HepG2 (cell line): Measurements from ENCODE around the gene NOCT. TPM values are rescaled to one million over a fixed set of nuclear protein-coding genes. Genes with fewer than 3 reads are reported as not detected.
A peak's percentile ranks its signal among the peaks of the same experiment; 100 is the strongest.

ENCODE experiments used
- ATAC-seq: fragments of 200-7000 bp; cut with Tn5 transposase; 3 replicates; pipeline ENCODE4 v1.9.1; 2020; ENCODE audit warnings: mild to moderate bottlenecking, moderate library complexity
- BruUV-seq: library from RNA; stranded (reverse); fragments of 400-500 nt; replicated peaks from 2 replicates; lab custom pipeline; 2021; lab: Mats Ljungman, UMichigan
- CTCF ChIA-PET: fragments of 300-600 bp; formaldehyde crosslinking; extraction: SDS; loops from one replicate; lab custom pipeline; 2021; ENCODE audit warnings: low total read pairs, inconsistent platforms, low intra/inter-chr PET ratio; lab: Yijun Ruan, JAX
- POLR2A ChIA-PET: fragments of 350-600 bp; sonication (Branson Sonifier 250); formaldehyde crosslinking; loops from one replicate; lab custom pipeline; 2020; ENCODE audit warnings: antibody characterized with exemption, inconsistent platforms; lab: Yijun Ruan, JAX
- DNase-seq: peaks from one replicate; pipeline ENCODE4 v3.0.0-alpha.2; 2015; ENCODE audit warnings: low spot score
- FAIRE-seq: peaks from 3 replicates; lab custom pipeline; 2011; peaks lifted over from hg19 to GRCh38; lab: Jason Lieb, UNC
- H2AFZ ChIP-seq: one replicate; pipeline ENCODE4 v1.6.1; 2011; ENCODE audit warnings: low read length, inconsistent platforms
- H3K27ac ChIP-seq: fragments of 300-600 bp; 3 replicates; pipeline ENCODE4 v1.8.0; 2011; ENCODE audit warnings: mixed run types, mild to moderate bottlenecking, mixed read lengths, low read length, inconsistent platforms; ENCODE audit not compliant: insufficient read depth; ENCODE audit errors: extremely low read length
- H3K27me3 ChIP-seq, 2 experiments: fragments of 200-600 bp in 1 of 2; 2 replicates in 1 of 2; 3 replicates in 1 of 2; pipeline versions ENCODE4 v1.6.0 to v1.8.0; 2011; ENCODE audit warnings: low read length in 2 of 2, mild to moderate bottlenecking in 2 of 2, moderate library complexity in 2 of 2, inconsistent platforms in 1 of 2; ENCODE audit not compliant: insufficient read depth in 2 of 2, control insufficient read depth in 1 of 2
- H3K36me3 ChIP-seq, 2 experiments: fragments of 200-600 bp in 1 of 2; replicated peaks in 1 of 2; 2 replicates in 1 of 2; 3 replicates in 1 of 2; pipeline versions ENCODE4 v1.5.1 to v1.8.0; 2011; ENCODE audit warnings: low read length in 2 of 2, inconsistent platforms in 1 of 2; ENCODE audit not compliant: insufficient read depth in 2 of 2, control insufficient read depth in 1 of 2
- H3K4me1 ChIP-seq: 2 replicates; pipeline ENCODE4 v1.5.1; 2012; ENCODE audit warnings: low read length, inconsistent platforms; ENCODE audit not compliant: insufficient read depth
- H3K4me2 ChIP-seq: 2 replicates; pipeline ENCODE4 v1.6.0; 2011; ENCODE audit warnings: low read depth, low read length, inconsistent platforms
- H3K4me3 ChIP-seq, 3 experiments: fragments of 200-600 bp in 1 of 3; sonication (generic), shearing (Covaris generic) in 1 of 3; replicated peaks in 1 of 3; 2 replicates each; pipeline ENCODE4 v1.5.1; 2011 to 2016; ENCODE audit warnings: low read length in 3 of 3, inconsistent platforms in 2 of 3, low read depth in 2 of 3, mild to moderate bottlenecking in 2 of 3, control low read depth in 1 of 3, mixed read lengths in 1 of 3; ENCODE audit not compliant: insufficient read depth in 1 of 3
- H3K79me2 ChIP-seq: one replicate; pipeline ENCODE4 v1.6.1; 2011; ENCODE audit warnings: low read length, inconsistent platforms; ENCODE audit not compliant: insufficient read depth
- H3K9ac ChIP-seq: 2 replicates; pipeline ENCODE4 v1.6.0; 2011; ENCODE audit warnings: mild to moderate bottlenecking, low read depth, low read length, inconsistent platforms; ENCODE audit not compliant: insufficient read depth
- H3K9me3 ChIP-seq: 2 replicates; pipeline ENCODE4 v1.5.1; 2012; ENCODE audit warnings: mild to moderate bottlenecking, low read length
- H4K20me1 ChIP-seq: 2 replicates; pipeline ENCODE4 v1.6.0; 2011; ENCODE audit warnings: inconsistent platforms, mild to moderate bottlenecking, low read length, moderate library complexity; ENCODE audit not compliant: insufficient read depth
- CREB1 ChIP-seq, 2 experiments: fragments of 450-650 bp in 1 of 2; IDR thresholded peaks; 2 replicates each; pipeline ENCODE4 v1.6.1; 2016 to 2017; ENCODE audit warnings: control low read depth in 1 of 2, mild to moderate bottlenecking in 1 of 2, missing compliant biosample characterization in 1 of 2, missing genetic modification characterization in 1 of 2
- CTCF ChIP-seq: sonication (generic); formaldehyde crosslinking; IDR thresholded peaks from 2 replicates; pipeline ENCODE4 v1.5.0; 2020; ENCODE audit warnings: mild to moderate bottlenecking, missing genetic modification reagents, moderate library complexity
- MAFF ChIP-seq: IDR thresholded peaks from 2 replicates; pipeline ENCODE4 v1.6.1; 2011; ENCODE audit warnings: low read depth, low read length, improper control_type of control experiment
- MAFK ChIP-seq, 2 experiments: IDR thresholded peaks in 1 of 2; conservative IDR thresholded peaks in 1 of 2; 2 replicates each; pipeline ENCODE4 v1.6.1; 2011; ENCODE audit warnings: improper control_type of control experiment in 2 of 2, low read length in 2 of 2
- SAP130 ChIP-seq: IDR thresholded peaks from 2 replicates; pipeline ENCODE4 v1.6.1; 2016; ENCODE audit warnings: low read depth
- SRSF9 ChIP-seq: fragments of 200-400 bp; formaldehyde crosslinking; IDR thresholded peaks from 2 replicates; pipeline ENCODE4 v1.6.1; 2018; ENCODE audit warnings: borderline replicate concordance, mild to moderate bottlenecking, low read depth, low read length; ENCODE audit not compliant: insufficient read depth, poor library complexity, severe bottlenecking
- SRY ChIP-seq: sonication (generic); formaldehyde crosslinking; IDR thresholded peaks from 2 replicates; pipeline ENCODE4 v1.8.0; 2022; ENCODE audit warnings: mild to moderate bottlenecking, missing genetic modification reagents
- USF2 ChIP-seq, 2 experiments: sonication (generic) in 1 of 2; formaldehyde crosslinking in 1 of 2; IDR thresholded peaks; 2 replicates each; pipeline versions ENCODE4 v1.5.1 to v1.6.1; 2011 to 2020; ENCODE audit warnings: borderline replicate concordance in 1 of 2, low read depth in 1 of 2, low read length in 1 of 2, mild to moderate bottlenecking in 1 of 2, missing genetic modification reagents in 1 of 2, moderate library complexity in 1 of 2
- ZBTB3 ChIP-seq: sonication (generic); formaldehyde crosslinking; IDR thresholded peaks from 2 replicates; pipeline ENCODE4 v1.4.0; 2020; ENCODE audit warnings: low read depth, mild to moderate bottlenecking, moderate library complexity, missing genetic modification reagents, borderline replicate concordance
- ZNF121 ChIP-seq: sonication (generic); formaldehyde crosslinking; IDR thresholded peaks from 2 replicates; pipeline ENCODE4 v1.5.0; 2020; ENCODE audit warnings: mild to moderate bottlenecking, missing genetic modification reagents
- ZNF292 ChIP-seq: sonication (generic); formaldehyde crosslinking; IDR thresholded peaks from 2 replicates; pipeline ENCODE4 v1.8.1; 2022; ENCODE audit warnings: mild to moderate bottlenecking, low read depth, missing genetic modification reagents, borderline replicate concordance
- ZNF598 ChIP-seq: sonication (generic); formaldehyde crosslinking; IDR thresholded peaks from 2 replicates; pipeline ENCODE4 v1.5.1; 2020; ENCODE audit warnings: mild to moderate bottlenecking, missing genetic modification reagents, borderline replicate concordance
- WGBS: methylation state at CpG from one replicate; pipeline ENCODE4 v1.1.6; 2017; ENCODE audit warnings: low lambda C conversion rate; 5-methylcytosine and 5-hydroxymethylcytosine counted together
- in situ Hi-C: cut with HindIII; loops from 2 replicates; pipeline ENCODE4 v1.10.0; 2017; ENCODE audit warnings: low pct_unique_long_range_greater_than_20kb; ENCODE audit not compliant: extremely low pct_ligation_motif_present
- intact Hi-C: fragments of 100-400 bp; cut with micrococcal nuclease; formaldehyde crosslinking; loops from one replicate; pipeline ENCODE4 v1.10.0; 2022; ENCODE audit not compliant: unreplicated experiment
- polyA plus RNA-seq, 8 experiments: library from polyadenylated mRNA; depleted of rRNA in 3 of 8; stranded (reverse) in 7 of 8; unstranded in 1 of 8; fragments of >200 nt; fragmentation: Illumina TruSeq in 4 of 8; extraction: Trizol in 4 of 8; gene quantifications; 2 replicates each; pipeline versions ENCODE4 v1.2.1 to v1.2.3, GENCODE V29; 2011 to 2016; ENCODE audit warnings: low read depth in 4 of 8, missing spikeins in 1 of 8, mixed read lengths in 1 of 8; ENCODE audit not compliant: insufficient read depth in 1 of 8
- total RNA-seq, 5 experiments: library from RNA; depleted of rRNA; stranded (reverse); fragments of >200 nt; fragmentation: Illumina TruSeq; extraction: Trizol; gene quantifications; 2 replicates each; pipeline ENCODE4 v1.2.3, GENCODE V29; 2016; ENCODE audit warnings: low read depth in 1 of 5

Gene NOCT
- total and polyA plus RNA-seq, 2 of the 13 experiments (the other 11 are each of a cell fraction or from before 2014, with no cell fraction given) = 3.6 to 13.1 TPM

- in situ Hi-C loops = loop anchor here (5.0 to 10.0 kb wide), 2 partner anchors 52 to 220 kb away; partner anchors contain the start of genes NAA15 and NDUFC1
- peaks cover 33% of the 10 kb centered on the region for H3K79me2 ChIP-seq
- H3K4me2 ChIP-seq = peak overlapping the region; percentile 95
- BruUV-seq = TSS peak; percentile 78
- peak overlapping the region; percentile 87 for H3K9ac ChIP-seq
- peak overlapping the region; percentile 94 for H3K27ac ChIP-seq
- 0% methylated on average over 2 of the region's 2 CpGs for WGBS
- FAIRE-seq (no peak), ATAC-seq (no peak), DNase-seq (peak; percentile 2)
- TF ChIP-seq CREB1 (IDR thresholded peaks at IDR 0.05) = no peak
- 0 out of 2 replicates have a peak, but pooled peaks have one; percentile 4 for TF ChIP-seq CREB1 (CRISPR knock-in tag; IDR thresholded peaks at IDR 0.05)
- no peak for TF ChIP-seq ZNF598
- intact Hi-C loops = loop anchor here (5.0 kb wide), 4 partner anchors 52 to 528 kb away; partner anchors contain the start of genes ELF2, NAA15 and NDUFC1
- peaks cover 21% of the 10 kb centered on the region for H4K20me1 ChIP-seq
- CTCF ChIA-PET = no interaction called here
- H3K9me3 ChIP-seq = no peaks in the 10 kb centered on the region
- H3K4me1 ChIP-seq = peaks cover 34% of the 10 kb centered on the region
- no peaks in the 10 kb centered on the region; a peak in 1 of 5 replicates for H3K27me3 ChIP-seq
- H3K36me3 ChIP-seq = no peaks in the 10 kb centered on the region
- POLR2A ChIA-PET = interaction anchor here (1.3 to 1.5 kb wide), 2 partner anchors 211 to 216 kb away, joined by 5 to 9 read pairs; partner anchors contain the start of gene NAA15
- peak overlapping the region; percentile 69 to 95 (median 71) for H3K4me3 ChIP-seq
- H2AFZ ChIP-seq = peak overlapping the region; percentile 95
These were observed 69.2 kb downstream of the NOCT start for GRCh38 chr4:139084804-139085093.

GRCh38 chr4:139085141-139085540, 69.6 kb downstream of the NOCT start:
- no TSS peak for BruUV-seq
- DNase-seq = peak; percentile 11
- in situ Hi-C loops = loop anchor here (10.0 kb wide), 1 partner anchor 220 kb away; the partner anchor contains the start of genes NAA15 and NDUFC1
- Histone ChIP-seq H3K36me3 (no peaks in the 10 kb centered on the region), H4K20me1 (peaks cover 21% of the 10 kb centered on the region), H3K4me1 (peaks cover 32% of the 10 kb centered on the region), H3K9ac (peak overlapping the region; percentile 87), H3K4me3 (peak overlapping the region; percentile 69 to 95 (median 71); a peak in 5 of 6 replicates), H3K4me2 (peak overlapping the region; percentile 95), H3K9me3 (no peaks in the 10 kb centered on the region), H3K27me3 (no peaks in the 10 kb centered on the region; a peak in 1 of 5 replicates), H3K79me2 (peaks cover 29% of the 10 kb centered on the region), H2AFZ (no peak overlapping the region), H3K27ac (peak overlapping the region; percentile 94)
- WGBS = 9% methylated on average over 5 of the region's 5 CpGs
- TF ChIP-seq CTCF (CRISPR knock-in tag) = peak; percentile 42
- TF ChIP-seq SAP130 (CRISPR knock-in tag) = 0 out of 2 replicates have a peak, but pooled peaks have one; percentile 15
- 0 out of 2 replicates have a peak, but pooled peaks have one; percentile 23 for TF ChIP-seq ZBTB3
- peak; percentile 98 for TF ChIP-seq MAFF
- TF ChIP-seq SRSF9 = no peak
- no peak for TF ChIP-seq ZNF121 (CRISPR knock-in tag)
- no peak for TF ChIP-seq SRY (CRISPR knock-in tag)
- TF ChIP-seq ZNF292 (CRISPR knock-in tag) = no peak
- no peak for TF ChIP-seq USF2 (IDR thresholded peaks at IDR 0.05; ENCODE audit: low read depth, low read length)
- no peak for TF ChIP-seq USF2 (CRISPR knock-in tag; IDR thresholded peaks at IDR 0.05; ENCODE audit: borderline replicate concordance)
- TF ChIP-seq MAFK (conservative IDR thresholded peaks at IDR 0.05 in 1 of 2, IDR thresholded peaks at IDR 0.05 in 1 of 2; ENCODE audit: low read length in 2 of 2) = peak; percentile 98
- FAIRE-seq = no peak
- ATAC-seq = no peak
- intact Hi-C loops = no loop called here
- POLR2A ChIA-PET = interaction anchor here (1.3 to 1.5 kb wide), 2 partner anchors 211 to 216 kb away, joined by 5 to 9 read pairs; partner anchors contain the start of gene NAA15
- CTCF ChIA-PET = no interaction called here
